Germinal center (tissue), 1 donor: ENCODE results near the gene GPC6.

Experiments used
- DNase-seq: peaks from one replicate; pipeline ENCODE4 v3.0.0; 2012; ENCODE audit warnings: mixed read lengths, low spot score

Gene GPC6

DNA sequence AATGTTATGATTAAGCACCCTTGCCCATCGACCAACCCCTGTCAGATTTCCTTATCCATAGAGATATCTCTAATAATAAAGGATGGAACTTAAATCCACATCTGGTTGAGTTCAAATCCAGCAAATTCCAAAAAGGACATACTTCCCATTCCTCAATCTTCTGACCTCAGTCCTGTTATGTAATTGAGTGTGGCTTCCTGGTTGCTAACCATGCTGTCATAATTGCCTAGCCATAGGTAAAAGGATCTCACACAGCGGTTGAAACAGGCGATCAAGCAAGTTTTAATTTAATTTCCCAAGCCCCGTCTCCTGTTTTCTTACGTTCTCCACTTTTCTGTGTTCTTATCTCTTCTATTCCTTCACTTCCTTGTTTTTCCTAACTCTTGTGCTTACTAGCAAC, 550.3 kb downstream of the GPC6 start:
- DNase-seq = no peak

DNA sequence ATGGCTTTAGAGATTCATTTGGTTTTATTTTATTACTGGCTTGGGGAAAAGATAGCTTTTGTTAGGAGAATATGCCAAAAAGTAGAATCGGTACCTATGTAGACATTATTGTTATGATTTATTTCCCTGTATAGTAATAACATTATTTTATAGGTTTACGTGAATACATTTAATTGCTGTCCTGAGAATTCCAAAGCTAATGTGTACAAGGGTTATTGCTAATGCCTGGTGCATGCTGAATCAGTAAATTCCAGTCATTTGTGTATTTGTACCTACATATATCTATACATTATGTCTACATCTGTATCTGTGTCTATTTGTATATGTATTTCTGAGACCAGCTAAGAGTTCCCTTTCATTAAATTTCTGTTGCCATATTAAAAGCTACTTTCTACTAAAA, 550.9 kb downstream of the GPC6 start:
- no peak for DNase-seq

DNA sequence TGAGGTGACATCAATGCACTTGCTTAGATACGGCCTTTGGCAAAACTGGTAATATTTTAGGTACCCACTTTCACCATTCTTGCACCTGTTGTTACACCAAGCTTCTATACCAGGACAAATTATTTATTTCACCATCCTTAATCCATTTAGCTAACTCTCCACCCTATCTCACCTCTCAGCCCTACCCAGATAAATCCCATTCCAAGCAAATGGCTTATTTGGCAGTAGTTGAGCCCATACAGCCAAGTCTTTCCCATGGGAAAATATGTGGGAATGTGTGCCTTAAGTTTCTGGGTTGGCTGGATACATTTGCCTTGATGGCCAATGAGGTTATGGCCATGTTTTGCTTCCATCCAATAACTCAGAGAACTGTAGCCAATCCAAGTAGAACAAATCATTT, 551.9 kb downstream of the GPC6 start:
- DNase-seq = no peak

DNA sequence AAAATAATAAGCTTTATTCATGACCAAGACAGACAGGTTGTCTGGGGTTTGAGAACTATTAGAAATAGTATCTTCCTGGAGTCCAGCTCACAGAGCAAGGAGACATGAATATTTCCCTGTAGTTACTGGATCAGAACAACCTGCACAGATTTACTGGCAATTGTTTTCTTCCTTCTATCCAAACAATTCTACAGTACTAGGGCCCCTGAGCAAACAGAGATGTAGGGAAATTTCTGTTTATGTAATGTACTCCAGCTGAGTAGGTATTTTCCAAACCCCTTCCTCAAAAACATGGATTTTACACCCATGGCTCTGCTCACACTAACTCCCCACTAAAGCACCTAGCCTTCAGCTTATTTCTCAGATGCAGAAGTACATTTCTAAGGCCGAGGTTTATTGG, 557.6 kb downstream of the GPC6 start:
- DNase-seq = no peak

DNA sequence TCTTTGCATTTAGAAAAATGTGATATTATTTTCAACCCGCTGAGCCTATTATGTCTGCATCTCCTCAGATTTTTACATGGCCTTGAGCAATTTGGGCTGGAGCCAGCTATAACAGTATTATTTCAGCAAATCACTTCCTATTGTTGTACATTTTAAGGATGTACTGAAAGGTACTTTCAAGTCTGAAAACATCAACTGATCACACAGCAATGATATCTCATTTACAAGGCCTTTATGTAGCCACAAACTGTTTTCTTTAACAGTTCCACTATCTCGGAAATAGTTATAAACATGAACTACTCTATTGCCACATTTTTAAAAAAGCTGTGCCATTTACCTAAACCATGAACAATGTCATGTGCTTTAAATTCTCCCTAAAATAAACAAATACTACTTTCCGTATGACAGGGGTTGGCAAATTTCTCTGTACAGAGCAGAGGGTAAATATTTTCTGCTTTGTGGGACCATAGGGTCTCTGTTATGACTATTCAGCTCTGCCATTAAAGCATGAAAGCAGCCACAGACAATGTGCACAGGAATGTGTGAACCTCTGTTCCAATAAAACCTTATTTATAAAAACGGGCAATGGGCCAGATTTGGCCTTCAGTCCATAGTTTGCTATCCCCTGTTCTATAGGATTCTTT, 560.4 kb downstream of the GPC6 start:
- no peak for DNase-seq

DNA sequence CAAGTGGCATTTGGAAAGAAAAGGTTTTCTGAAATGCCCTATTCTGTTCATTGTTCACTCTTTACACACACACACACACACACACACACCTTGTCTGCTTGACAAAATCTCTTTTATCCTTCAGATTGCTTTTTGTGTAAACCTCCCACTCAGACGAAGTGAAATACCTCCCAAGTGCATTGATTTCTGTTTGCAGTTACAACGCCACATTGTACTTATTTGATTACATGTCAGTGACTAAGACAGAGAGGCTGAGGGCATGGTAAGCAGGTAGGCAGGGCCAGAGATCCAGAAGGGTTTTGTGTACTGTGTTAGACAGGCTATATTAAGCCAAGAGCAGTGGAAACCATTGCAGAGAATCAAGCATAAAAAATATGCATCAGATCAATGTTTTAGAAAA, 561.8 kb downstream of the GPC6 start:
- DNase-seq = no peak

DNA sequence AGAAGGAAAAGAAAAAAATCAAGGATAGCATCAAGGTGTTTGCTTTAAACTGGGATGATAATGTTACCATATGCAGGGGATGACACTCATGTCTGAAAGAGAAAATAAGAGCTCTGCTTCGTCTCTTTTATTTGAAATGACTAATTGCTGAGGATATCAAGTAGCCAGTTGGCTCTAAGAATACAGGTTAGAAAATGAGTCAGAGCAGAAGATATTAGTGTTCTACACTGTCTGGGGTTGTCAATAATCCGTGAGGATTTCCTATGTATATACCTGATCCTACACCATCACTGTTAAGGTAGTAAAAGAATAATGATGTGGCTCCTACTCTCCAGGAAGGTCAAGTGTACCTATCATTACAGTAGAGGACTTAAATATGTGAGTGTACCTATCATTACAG, 562.5 kb downstream of the GPC6 start:
- no peak for DNase-seq

DNA sequence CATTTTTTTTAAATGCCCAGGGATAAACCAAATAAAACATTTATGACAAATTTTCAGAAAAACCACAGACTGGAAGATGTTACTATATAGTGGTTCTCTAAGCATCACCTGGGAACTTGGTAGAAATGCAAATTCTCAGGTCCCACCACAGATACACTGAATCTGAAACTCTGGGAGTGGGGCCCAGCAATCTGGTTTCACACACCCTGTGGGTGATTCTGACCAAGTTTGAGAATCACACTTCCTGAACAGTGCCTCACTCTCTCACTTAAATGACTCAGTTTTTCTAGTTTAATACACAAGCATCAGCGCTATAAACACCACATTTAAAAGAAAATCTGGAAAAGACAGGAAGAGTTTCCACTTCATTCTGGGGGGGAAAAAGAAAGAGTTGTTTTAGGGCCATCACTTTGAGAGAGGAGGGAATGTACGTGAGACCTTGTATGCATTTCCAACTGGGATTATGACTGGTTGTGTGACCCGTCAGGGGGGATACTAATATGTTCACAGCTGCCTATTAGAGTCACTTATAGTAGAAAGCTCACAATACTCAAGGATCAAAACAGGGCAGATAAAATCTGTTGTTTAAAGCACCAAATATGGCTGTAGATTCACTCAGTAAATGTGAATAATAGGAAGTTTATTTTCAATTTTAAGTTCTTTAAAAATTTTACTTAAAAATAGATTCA, 567.7 kb downstream of the GPC6 start:
- DNase-seq = no peak

DNA sequence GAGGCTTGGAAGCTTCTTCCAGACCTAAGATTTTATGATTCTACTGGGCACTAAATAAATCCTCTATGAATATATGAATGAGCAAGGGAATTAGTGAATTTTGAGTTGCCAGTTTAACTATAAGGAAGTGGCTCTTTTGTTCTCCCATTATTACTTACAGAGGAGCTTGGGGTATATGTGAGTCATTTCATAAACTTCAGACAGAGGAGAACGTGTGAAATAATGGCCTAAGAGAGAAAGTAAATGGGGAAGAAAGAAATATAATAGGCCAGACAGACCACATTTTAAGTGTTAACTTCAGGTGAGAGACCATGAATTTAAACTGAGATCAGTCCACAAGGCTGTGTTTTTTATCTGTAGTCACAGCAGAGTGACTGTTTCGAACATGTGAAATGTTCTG, 570.9 kb downstream of the GPC6 start:
- no peak for DNase-seq

DNA sequence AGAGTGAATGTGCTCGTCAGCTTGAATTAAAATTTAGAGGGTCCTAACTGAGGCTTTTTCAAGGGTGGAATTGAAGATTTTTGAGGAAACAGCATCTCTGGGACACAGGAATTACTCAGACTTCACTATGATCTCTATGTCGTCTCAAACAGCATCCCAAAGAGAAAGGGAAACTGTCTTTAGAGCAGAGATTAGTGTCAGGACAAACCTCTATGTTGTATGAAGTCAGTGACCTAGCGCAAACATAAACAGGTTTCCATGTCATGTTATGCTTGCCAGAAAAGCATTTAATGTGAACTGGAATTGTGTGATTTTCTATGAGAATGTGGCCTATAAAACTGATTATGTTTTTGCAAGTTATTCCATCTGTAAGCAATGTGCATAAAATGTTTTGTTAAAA, 573.7 kb downstream of the GPC6 start:
- DNase-seq = no peak

DNA sequence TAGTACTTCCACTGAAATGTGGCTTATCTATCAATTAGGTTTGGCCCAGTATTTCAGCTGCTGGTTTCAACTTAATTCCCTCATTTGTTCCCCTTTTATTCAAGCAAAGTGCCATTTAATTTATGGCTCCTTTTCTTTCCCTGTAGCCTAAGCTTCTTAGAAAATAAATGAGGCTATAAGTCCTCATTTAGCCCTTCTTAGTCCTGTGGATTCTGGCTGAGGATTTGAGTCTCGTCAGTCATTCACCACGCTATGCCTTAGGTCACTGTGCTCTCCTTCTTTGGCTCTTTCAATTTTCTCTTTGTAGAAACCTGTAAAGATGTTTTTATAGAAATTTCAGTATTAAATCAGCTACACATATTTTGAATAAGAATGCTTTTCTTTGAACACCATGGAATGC, 579.1 kb downstream of the GPC6 start:
- DNase-seq = no peak

DNA sequence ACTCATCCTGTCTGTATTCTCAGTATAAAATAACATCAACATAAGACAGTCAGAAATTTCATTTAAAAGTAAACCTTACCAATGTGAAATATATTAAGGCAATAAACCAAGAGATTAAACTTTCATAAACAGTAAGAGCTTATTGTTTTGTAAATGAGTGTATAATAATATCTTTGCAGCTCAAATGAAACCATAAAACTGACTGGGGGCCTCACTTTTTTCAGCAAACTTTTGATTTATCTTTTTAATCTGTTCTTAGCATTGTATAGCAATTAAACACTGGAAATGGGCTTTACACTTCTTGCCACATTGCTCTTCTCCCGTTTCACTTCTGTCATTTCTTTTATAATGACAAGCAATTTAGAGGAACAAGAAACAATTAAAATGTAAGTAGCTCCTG, 580.3 kb downstream of the GPC6 start:
- no peak for DNase-seq

DNA sequence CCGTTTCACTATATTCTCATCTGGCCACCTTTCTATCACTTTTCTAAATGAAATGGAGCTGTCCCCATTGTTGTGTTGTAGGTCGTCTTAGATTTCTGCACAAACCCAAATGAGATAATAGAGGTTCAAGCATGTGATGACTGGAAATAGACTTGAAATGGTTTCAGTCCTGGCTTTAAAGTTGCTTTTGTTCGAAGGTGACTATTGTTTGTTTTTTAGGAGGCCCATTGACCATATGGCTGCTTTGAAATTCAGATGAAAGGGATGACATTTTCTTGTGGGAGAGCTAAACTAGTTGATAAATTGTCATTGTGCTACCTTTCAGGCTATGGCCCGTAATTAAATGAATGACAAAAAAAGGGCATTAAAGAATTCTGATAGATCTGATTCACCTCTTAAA, 583.7 kb downstream of the GPC6 start:
- DNase-seq = no peak

DNA sequence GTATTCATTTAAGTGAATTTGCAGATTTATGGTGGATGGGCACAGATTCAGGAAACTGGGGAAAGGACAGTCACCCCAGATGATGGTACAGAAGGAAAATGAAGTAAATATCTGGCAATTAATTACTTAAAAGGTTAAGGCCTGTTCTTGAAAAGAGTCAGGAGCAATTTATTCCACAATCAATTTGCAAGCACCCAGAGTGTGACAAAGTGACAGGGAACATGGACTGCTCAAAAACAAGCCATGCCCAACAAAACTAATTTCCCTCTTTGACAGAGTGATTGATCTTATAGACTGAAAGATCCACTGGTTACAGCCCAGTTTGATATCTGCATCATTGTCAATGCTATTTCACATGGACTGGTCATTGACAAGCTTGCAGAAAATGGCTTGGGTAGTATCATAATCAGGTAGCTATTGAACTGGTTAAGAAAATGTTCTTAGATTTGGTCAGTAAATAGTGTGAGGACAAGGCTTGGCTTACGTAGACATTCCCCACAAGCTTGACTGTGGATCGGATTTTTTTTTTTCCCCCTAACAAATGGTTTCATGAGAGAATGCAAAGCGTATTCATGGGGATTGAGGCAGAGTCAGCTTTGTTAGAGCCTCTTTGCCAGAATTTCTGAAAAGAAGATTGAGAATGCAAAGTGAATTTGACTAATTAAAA, 584.6 kb downstream of the GPC6 start:
- DNase-seq = no peak

DNA sequence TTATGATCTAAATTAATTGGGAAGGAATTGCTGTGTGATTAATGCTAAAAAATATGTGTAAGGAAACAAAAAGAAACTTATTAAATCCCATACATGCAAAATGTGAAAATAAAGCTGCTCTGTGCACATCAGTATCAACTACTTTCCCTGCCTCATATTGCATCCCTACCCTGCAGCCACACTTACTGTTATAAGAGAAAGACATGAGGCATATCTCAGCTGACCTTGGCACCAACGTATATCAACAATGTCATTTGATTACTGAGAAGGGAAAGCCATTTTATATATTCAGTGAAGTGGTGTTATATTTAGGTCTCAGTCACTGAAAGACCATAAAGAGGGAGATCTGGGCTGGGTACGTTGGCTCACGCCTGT, 585.1 kb downstream of the GPC6 start:
- no peak for DNase-seq

DNA sequence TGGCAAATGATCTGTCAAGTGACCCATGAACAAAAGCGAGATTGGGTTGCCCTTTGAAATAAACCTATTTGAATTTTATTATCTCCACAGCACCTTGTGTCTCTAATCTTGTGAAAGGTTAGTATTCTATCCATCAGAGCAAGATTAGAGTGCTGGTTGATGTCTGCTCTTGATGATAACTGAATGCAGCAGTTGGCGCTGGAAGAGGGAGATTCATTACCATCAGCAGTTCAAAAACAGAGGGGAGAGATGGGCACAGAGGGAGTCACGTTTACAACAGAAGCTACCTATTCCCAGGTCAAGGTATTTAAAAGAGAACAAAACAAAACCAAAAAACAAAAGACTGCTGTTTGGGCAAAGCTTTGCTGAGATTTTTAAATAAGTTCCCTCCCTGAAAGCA, 588.1 kb downstream of the GPC6 start:
- DNase-seq = no peak

DNA sequence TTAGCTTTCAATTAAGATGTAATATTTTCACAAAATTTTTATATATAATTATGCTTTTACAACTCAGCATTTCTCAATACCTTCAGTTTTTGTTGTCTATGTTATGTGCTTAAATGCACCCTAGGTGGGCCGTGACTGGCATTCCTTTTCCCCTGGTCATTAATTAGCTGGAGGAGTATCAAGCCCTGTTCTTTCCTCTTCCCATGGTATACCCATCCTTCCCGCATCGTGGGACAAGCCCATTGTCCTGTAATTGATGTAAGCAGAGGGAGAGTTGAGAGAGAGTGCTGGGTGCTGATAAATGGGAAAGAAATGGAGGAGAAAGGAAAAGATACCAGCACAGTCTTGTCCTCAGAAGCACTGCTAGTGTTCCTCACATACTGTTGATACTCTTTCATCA, 591.7 kb downstream of the GPC6 start:
- DNase-seq = no peak

DNA sequence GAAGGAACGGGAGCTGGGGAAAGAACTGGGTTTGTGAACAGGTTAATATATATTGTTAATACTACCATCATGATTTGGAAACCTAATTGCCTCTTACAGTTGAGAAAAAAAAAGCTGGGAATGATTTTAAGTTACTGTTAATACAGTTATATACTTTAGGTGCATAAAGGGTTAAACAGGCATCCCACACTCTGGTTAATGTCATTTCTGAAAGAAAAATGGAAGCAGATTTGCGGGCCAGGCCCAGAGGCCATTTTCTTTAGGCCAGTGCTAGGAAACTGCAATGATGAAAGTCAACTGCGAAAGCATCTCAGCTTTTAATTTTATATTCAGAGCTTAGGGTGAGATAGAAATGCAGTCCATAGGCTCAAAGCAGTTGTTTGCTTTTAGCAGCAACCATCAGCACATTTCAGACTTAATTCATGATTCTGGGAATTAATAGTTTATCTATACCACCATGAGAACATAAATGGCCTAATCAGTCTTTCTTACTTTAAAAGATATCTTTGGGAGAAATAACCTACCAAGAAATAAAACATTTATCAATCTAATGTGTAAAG, 592.8 kb downstream of the GPC6 start:
- DNase-seq = no peak

DNA sequence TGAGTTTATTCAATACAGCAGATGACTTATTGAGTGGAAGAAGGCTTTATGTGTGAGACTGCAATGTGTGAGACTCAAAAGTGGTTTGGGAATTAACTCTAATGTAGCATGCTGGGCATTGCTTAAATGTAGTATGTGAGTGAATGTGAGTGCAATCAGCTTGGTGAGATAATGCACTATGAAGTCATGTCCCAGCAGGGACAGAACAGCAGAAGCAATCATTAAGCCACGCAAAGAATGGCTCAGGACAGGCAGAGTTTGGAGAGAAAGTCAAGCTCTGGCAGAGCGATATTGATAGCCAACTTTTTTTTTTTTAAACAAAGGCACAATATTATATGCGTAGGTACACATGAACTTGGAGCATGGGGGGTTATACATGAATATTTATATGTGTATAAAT, 597.7 kb downstream of the GPC6 start:
- DNase-seq = no peak

DNA sequence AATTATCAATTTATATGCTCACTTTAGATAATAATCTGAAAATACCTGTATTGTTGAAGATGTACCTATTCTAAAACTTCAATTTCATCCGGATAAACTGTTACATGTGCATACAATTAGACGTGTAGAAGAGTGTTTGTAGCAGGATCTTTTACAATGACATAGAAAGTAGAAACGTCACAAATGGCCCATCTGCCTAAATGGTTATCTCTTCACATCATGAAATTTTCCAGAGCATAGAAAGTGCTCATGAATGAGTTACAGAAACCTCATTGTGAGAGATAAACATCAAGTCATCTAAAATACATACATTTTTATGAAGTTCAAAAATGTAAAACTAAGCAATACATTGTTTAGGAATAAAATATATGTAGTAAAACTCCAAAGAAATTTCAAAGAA, 607.4 kb downstream of the GPC6 start:
- no peak for DNase-seq

DNA sequence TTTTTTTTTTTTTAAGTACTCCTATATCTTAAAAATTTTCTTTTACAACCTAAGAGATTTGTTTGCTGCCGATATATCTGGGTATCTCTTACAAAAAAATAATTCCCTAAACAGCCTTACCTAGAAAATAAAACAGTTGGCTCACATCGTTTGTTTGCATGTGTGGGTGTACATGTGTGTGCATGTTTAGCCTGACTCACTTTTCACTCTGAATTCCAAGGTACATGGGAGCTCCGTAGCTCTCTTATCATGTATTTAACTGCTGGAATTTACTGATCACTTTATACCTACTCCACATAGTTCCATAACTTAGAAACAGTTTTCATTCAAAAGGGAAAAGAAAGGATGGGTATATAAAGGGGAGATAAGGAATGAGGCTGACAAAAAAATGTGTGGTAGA, 616.5 kb downstream of the GPC6 start:
- DNase-seq = no peak

DNA sequence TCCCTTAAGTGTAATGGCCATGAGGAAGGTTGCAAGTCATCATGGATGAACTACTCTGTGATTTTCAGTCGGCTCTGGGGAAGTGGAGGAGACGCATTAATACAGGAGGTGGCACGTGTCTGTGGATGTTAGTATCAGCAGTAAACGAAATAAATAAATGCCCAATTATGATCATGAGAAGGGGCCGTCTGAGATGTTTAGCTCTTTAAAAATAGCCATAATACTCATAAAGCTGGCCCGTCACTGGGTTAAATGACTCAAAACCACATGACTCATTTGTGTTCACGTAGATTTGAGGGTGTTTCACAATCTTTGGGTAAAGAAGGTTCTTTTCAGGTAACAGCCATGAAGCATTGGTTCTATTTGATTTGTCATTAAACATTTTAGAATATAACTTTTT, 620.6 kb downstream of the GPC6 start:
- no peak for DNase-seq

DNA sequence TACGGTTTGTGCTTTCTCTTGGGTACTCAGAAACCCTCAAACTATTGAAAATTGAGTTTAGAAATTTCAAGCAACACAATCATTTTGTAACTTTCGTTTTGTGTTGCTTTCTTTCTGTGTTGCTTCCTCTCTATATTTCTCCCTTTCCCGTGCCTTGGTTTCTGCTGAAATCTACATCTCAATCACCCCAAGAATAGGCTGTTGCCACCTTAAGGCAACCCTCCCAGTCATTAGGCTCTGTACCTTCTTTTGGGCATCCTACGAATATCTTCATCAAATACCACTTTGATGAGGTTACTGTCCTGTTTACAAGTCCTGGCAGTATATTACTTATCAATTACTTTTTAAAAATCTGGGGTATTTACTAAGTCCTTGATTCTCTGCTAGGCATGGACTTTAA, 621.6 kb downstream of the GPC6 start:
- no peak for DNase-seq

DNA sequence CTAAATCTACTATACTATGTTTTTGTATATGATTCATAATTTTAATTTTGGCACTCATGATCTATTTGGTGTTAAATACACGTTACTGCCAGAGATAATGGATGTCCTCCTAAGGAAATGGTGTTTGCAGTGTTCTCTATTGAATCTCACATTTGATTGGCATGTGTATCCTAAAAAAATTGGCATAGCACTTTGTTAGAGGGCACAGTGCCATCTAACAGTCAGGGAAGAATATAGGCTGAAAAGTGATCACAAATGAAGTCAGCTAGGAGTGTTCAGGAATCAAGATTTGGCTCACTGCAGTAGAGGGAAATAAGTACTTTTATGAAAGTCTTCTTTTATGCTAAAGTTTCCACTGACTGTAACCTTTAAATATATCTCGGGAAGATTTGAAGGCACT, 624.6 kb downstream of the GPC6 start:
- DNase-seq = no peak
